Measurements from ENCODE around the gene ATP5F1E.
"Not testable (repeated sequence)": the region's sequence is repeated elsewhere in the genome, so short reads cannot be mapped to it uniquely, and the experiment has no call there.

ATP5F1E gene

GRCh38 chr20:58993332-58994248 lies 38.5 kb downstream of the ATP5F1E start:
- Mint-ChIP-seq H3K27ac (no peak overlapping the region), H3K27me3 (no peaks in the 10 kb centered on the region), H3K4me3 (no peak overlapping the region), H3K9me3 (no peaks in the 10 kb centered on the region), H3K4me1 (ENCODE audit: low read depth in 2 of 2) (no peaks in the 10 kb centered on the region), H3K36me3 (ENCODE audit: insufficient read depth) (peaks cover 93% of the 10 kb centered on the region)
- ATAC-seq (replicated peaks) (no peak), DNase-seq (no peak)

DNA sequence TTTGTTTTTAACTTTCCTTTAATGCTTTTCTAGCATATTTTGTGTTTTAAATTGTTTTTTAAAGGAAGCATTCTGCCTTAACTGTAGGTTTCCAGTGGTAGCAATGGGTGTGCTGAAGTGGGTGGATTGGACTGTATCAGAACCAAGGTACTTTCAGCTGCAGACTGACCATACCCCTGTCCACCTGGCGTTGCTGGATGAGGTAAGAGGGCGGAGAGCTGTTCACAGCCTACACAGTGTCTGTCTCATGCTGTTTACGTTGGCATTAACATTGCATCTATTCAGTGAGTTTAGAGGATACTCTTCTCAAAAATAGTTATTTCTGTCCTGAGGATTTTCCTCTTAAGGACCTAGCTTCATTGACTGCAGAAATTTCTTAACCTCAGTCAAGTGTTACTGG lies 39.2 kb downstream of the ATP5F1E start:
- H3K4me3 Mint-ChIP-seq: no peak overlapping the region
- H3K27me3 Mint-ChIP-seq: no peaks in the 10 kb centered on the region
- ATAC-seq (replicated peaks) (no peak), DNase-seq (no peak)
- no peaks in the 10 kb centered on the region for H3K9me3 Mint-ChIP-seq
- peaks cover 96% of the 10 kb centered on the region for H3K36me3 Mint-ChIP-seq (ENCODE audit: insufficient read depth)
- H3K27ac Mint-ChIP-seq: no peak overlapping the region
- peaks cover under 1 to 2% of the 10 kb centered on the region in 2 donors for H3K4me1 Mint-ChIP-seq (ENCODE audit: low read depth in 2 of 2)

DNA sequence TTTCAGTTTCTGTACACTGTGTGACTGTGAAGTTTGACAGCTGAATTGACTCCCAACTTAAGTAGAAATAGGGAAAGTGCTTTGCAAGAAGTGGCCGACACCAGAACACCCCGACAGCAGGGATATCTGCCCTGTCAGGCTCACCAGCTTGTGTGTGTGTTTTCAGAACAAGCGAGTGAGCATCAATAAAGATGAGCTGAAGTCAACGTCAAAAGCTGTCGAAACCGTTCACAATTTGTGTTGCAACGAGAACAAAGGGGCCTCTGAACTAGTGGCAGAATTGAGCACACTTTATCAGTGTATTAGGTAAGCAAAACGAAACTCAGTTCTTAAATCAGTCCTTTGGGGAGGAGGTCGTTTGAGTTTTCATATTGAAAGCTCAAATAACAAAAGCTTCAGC lies 40.4 kb downstream of the ATP5F1E start:
- DNase-seq (no peak), ATAC-seq (replicated peaks) (no peak)
- Mint-ChIP-seq H3K36me3 (ENCODE audit: insufficient read depth) (peaks cover 95% of the 10 kb centered on the region), H3K27ac (peak overlapping the region in 1 of 2 donors; percentile 72), H3K27me3 (no peaks in the 10 kb centered on the region), H3K4me3 (no peak overlapping the region), H3K9me3 (no peaks in the 10 kb centered on the region), H3K4me1 (ENCODE audit: low read depth in 2 of 2) (peaks cover 3 to 8% of the 10 kb centered on the region in 2 donors)

- H3K36me3 Mint-ChIP-seq (ENCODE audit: insufficient read depth): peaks cover 96% of the 10 kb centered on the region
- H3K27me3 Mint-ChIP-seq: no peaks in the 10 kb centered on the region
- H3K27ac Mint-ChIP-seq: peak overlapping the region in 1 of 2 donors; percentile 72
- ATAC-seq (replicated peaks) (no peak), DNase-seq (no peak)
- peaks cover 3 to 12% of the 10 kb centered on the region in 2 donors for H3K4me1 Mint-ChIP-seq (ENCODE audit: low read depth in 2 of 2)
- no peaks in the 10 kb centered on the region for H3K9me3 Mint-ChIP-seq
- no peak overlapping the region for H3K4me3 Mint-ChIP-seq
Measured at GRCh38 chr20:58990651-58991445, 41.3 kb downstream of the ATP5F1E start.

DNA sequence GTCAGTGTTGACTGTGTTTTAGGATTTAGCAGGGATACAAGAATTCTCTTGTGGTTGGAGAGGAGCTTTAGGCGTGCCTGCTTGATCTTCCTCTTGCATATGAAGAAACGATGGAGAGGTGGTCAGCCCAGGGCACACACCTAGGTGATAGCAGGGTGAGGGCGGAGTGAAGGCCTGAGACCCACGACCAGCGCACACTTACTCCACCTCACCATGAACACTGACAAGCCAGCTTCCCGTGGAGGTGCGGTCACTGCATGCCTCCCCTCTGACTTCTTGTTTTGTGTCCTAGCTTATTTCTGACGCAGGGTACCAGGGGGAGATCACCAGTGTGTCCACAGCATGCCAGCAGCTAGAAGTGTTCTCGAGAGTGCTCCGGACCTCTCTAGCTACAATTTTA lies 42.9 kb downstream of the ATP5F1E start:
- no peaks in the 10 kb centered on the region for H3K27me3 Mint-ChIP-seq
- DNase-seq (no peak), ATAC-seq (replicated peaks) (no peak)
- H3K4me1 Mint-ChIP-seq (ENCODE audit: low read depth in 2 of 2): peaks cover 7 to 18% of the 10 kb centered on the region in 2 donors
- no peak overlapping the region for H3K4me3 Mint-ChIP-seq
- peak overlapping the region in 1 of 2 donors; percentile 23 for H3K27ac Mint-ChIP-seq
- H3K9me3 Mint-ChIP-seq: no peaks in the 10 kb centered on the region
- H3K36me3 Mint-ChIP-seq (ENCODE audit: insufficient read depth): peaks cover 82% of the 10 kb centered on the region

DNA sequence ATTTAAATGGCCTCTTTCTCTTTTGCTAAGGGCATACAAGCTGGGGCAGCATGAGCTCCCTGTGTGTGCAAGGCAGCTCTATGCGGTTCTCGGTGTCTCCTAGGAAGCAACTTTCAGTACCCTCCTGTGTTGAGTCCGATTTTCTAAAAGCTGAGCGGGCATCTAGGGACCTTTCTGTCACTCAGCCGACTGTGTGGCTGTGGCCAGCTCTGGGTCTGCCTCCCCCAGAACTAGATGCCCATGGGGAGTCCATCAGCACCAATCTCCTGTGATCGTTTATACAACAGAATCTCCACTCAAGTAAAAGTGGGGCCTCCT lies 43.6 kb downstream of the ATP5F1E start:
- ATAC-seq (replicated peaks) (no peak), DNase-seq (no peak)
- no peak overlapping the region for H3K4me3 Mint-ChIP-seq
- H3K27me3 Mint-ChIP-seq: no peaks in the 10 kb centered on the region
- H3K9me3 Mint-ChIP-seq: no peaks in the 10 kb centered on the region
- peaks cover 14 to 24% of the 10 kb centered on the region in 2 donors for H3K4me1 Mint-ChIP-seq (ENCODE audit: low read depth in 2 of 2)
- peak overlapping the region in 1 of 2 donors; percentile 23 for H3K27ac Mint-ChIP-seq
- H3K36me3 Mint-ChIP-seq (ENCODE audit: insufficient read depth): peaks cover 76% of the 10 kb centered on the region

DNA sequence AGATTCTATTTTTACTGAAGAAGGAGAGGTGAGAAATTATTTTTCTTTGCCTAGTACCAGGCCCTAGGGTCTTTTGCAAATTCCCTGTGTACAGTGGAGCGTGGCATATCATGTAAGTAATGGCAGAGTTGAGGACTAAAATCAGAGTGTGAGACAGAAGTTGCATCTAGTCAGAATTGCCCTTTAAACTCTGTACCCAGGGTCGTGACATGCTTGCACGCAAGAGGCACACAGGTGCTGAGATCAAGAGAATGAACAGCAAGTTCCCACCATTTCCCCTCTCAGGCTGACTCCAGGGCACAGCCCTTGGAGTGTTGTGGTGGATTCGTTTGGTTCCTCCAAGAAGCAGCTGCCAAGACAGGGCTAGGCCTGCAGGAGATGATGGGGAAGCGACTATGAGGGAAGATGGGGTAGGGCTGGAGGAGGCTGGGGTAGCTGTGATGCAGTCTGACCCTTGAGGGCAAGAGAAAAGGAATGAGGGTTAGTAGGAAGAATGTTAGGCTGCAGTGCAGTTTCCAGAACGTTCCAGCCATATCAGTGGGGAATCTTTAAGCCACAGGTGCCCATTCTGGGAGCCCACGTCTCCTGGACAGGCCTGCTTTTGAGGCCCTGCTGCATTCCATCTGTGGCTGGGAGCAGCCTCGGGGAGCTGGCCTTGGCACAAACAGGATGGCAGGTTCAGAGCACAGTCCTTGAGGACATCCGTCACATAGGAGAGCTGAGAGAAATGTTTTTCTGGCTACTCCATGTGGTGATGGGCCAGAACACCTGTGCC lies 44.2 kb downstream of the ATP5F1E start:
- ATAC-seq (replicated peaks) (no peak), DNase-seq (no peak)
- H3K36me3 Mint-ChIP-seq (ENCODE audit: insufficient read depth): peaks cover 75% of the 10 kb centered on the region
- no peak overlapping the region for H3K4me3 Mint-ChIP-seq
- H3K27me3 Mint-ChIP-seq: no peaks in the 10 kb centered on the region
- H3K9me3 Mint-ChIP-seq: no peaks in the 10 kb centered on the region
- peaks cover 17 to 30% of the 10 kb centered on the region in 2 donors for H3K4me1 Mint-ChIP-seq (ENCODE audit: low read depth in 2 of 2)
- peak overlapping the region in 1 of 2 donors; percentile 23 for H3K27ac Mint-ChIP-seq

- Mint-ChIP-seq H3K9me3 (no peaks in the 10 kb centered on the region), H3K27ac (peak overlapping the region in 1 of 2 donors; percentile 4), H3K4me1 (ENCODE audit: low read depth in 2 of 2) (peaks cover 26 to 38% of the 10 kb centered on the region in 2 donors), H3K4me3 (no peak overlapping the region), H3K27me3 (no peaks in the 10 kb centered on the region), H3K36me3 (ENCODE audit: insufficient read depth) (peaks cover 75% of the 10 kb centered on the region)
- ATAC-seq (replicated peaks) (no peak), DNase-seq (no peak)
Measured at GRCh38 chr20:58986968-58987517, 45.1 kb downstream of the ATP5F1E start.

- Mint-ChIP-seq H3K27me3 (no peaks in the 10 kb centered on the region), H3K27ac (peak overlapping the region; percentile 4 to 74), H3K4me1 (ENCODE audit: low read depth in 2 of 2) (peaks cover 26 to 41% of the 10 kb centered on the region in 2 donors), H3K9me3 (no peaks in the 10 kb centered on the region), H3K4me3 (no peak overlapping the region), H3K36me3 (ENCODE audit: insufficient read depth) (peaks cover 74% of the 10 kb centered on the region)
- DNase-seq (no peak), ATAC-seq (replicated peaks) (no peak)
Measured at GRCh38 chr20:58986286-58986967, 45.7 kb downstream of the ATP5F1E start.

DNA sequence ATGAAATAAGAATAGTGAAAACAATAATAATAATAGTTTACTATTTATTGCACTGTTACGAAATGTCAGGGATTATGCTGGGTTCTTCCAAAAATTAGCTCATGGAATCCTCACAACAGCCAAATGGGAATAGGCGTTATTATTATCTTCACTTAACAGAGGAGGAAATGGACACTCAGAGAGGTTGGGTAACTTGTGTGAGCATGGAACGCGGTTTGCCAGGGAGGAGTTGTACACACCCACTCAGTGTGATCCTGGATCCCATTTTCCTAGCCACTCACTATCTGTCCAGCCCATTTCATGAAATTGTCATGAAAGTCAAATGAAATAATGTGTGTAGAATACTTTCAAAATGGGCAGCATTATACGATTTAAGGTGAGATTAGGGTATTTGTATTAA lies 46.5 kb downstream of the ATP5F1E start:
- peak overlapping the region in 1 of 2 donors; percentile 74 for H3K27ac Mint-ChIP-seq
- DNase-seq (no peak), ATAC-seq (replicated peaks) (no peak)
- no peaks in the 10 kb centered on the region for H3K9me3 Mint-ChIP-seq
- H3K4me1 Mint-ChIP-seq (ENCODE audit: low read depth in 2 of 2): peaks cover 26 to 41% of the 10 kb centered on the region in 2 donors
- no peaks in the 10 kb centered on the region for H3K27me3 Mint-ChIP-seq
- peaks cover 71% of the 10 kb centered on the region for H3K36me3 Mint-ChIP-seq (ENCODE audit: insufficient read depth)
- H3K4me3 Mint-ChIP-seq: no peak overlapping the region

GRCh38 chr20:58984691-58985090 lies 47.4 kb downstream of the ATP5F1E start:
- DNase-seq (no peak), ATAC-seq (replicated peaks) (no peak)
- peak overlapping the region in 1 of 2 donors; percentile 77 for H3K4me3 Mint-ChIP-seq
- H3K27ac Mint-ChIP-seq: peak overlapping the region in 1 of 2 donors; percentile 95
- no peaks in the 10 kb centered on the region for H3K9me3 Mint-ChIP-seq
- H3K4me1 Mint-ChIP-seq (ENCODE audit: low read depth in 2 of 2): peaks cover 26 to 41% of the 10 kb centered on the region in 2 donors
- no peaks in the 10 kb centered on the region for H3K27me3 Mint-ChIP-seq
- H3K36me3 Mint-ChIP-seq (ENCODE audit: insufficient read depth): peaks cover 70% of the 10 kb centered on the region

DNA sequence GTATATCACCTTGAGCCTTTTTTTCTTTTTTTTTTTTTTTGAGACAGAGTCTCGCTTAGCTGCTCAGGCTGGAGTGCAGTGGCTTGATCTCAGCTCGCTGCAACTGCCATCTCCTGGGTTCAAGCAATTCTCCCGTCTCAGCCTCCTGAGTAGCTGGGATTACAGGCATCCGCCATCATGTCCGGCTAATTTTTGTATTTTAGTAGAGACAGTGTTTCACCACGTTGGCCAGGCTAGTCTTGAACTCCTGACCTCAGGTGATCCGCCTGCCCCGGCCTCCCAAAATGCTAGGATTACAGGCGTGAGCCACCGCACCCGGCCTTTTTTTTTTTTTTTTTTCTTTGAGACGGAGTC lies 49.0 kb downstream of the ATP5F1E start:
- peaks cover 54% of the 10 kb centered on the region for H3K36me3 Mint-ChIP-seq (ENCODE audit: insufficient read depth)
- not testable (repeated sequence) for DNase-seq; H3K27me3 Mint-ChIP-seq; H3K9me3 Mint-ChIP-seq; ATAC-seq (replicated peaks)
- H3K4me1 Mint-ChIP-seq (ENCODE audit: low read depth in 2 of 2): peaks cover 26 to 40% of the 10 kb centered on the region in 2 donors
- H3K27ac Mint-ChIP-seq: peak overlapping the region; percentile 85 to 95
- H3K4me3 Mint-ChIP-seq: peak overlapping the region; percentile 75 to 77

Data from effector memory CD8-positive, alpha-beta T cell (primary cell).